T-cell (primary cell): ENCODE measurements around the gene CDK17. TPM values are rescaled to one million over a fixed set of nuclear protein-coding genes. Genes with fewer than 3 reads are reported as not detected.
"Not testable (repeated sequence)": the region's sequence is repeated elsewhere in the genome, so short reads cannot be mapped to it uniquely, and the experiment has no call there.

ENCODE experiments used
- ATAC-seq, 4 experiments: fragments of 200-7000 bp in 3 of 4; fragments of 150-1000 bp in 1 of 4; cut with Tn5 transposase; replicated peaks in 1 of 4; 1 replicate in 3 of 4; 2 replicates in 1 of 4; pipeline ENCODE4 v1.10.0; 2021; ENCODE audit warnings: moderate library complexity in 3 of 4, mild to moderate bottlenecking in 2 of 4, moderate number of reproducible peaks in 1 of 4
- CTCF ChIA-PET, 2 donors: fragments of 300-600 bp; sonication (Branson Sonifier 250); formaldehyde crosslinking; loops; one replicate each; lab custom pipeline; 2022; ENCODE audit warnings: antibody characterized with exemption in 2 of 2; lab: Charles Lee
- POLR2A ChIA-PET, 2 donors: fragments of 300-600 bp; sonication (Branson Sonifier 250); formaldehyde crosslinking; loops; one replicate each; lab custom pipeline; 2022; ENCODE audit warnings: antibody characterized with exemption in 2 of 2; lab: Charles Lee
- DNase-seq, 35 experiments: peaks; one replicate each; pipeline versions ENCODE4 v3.0.0 to v3.0.0-alpha.2; 2013 to 2023
- H3K27ac ChIP-seq: one replicate; pipeline ENCODE4 v1.5.1; 2013; ENCODE audit warnings: low read length
- H3K27me3 ChIP-seq, 2 experiments: replicated peaks in 1 of 2; 1 replicate in 1 of 2; 2 replicates in 1 of 2; pipeline versions ENCODE4 v1.6.1 to v1.7.0; 2013; ENCODE audit warnings: low read length in 1 of 2, mixed read lengths in 1 of 2; ENCODE audit not compliant: control insufficient read depth in 2 of 2, insufficient read depth in 2 of 2; ENCODE audit errors: extremely low read depth in 1 of 2
- H3K36me3 ChIP-seq, 2 donors: 1 replicate in 1 of 2; 2 replicates in 1 of 2; pipeline versions ENCODE4 v1.6.1 to v1.7.0; 2013; ENCODE audit warnings: low read length in 1 of 2; ENCODE audit not compliant: control insufficient read depth in 2 of 2, insufficient read depth in 1 of 2; ENCODE audit errors: extremely low read depth in 1 of 2
- H3K4me1 ChIP-seq, 2 experiments: 1 replicate in 1 of 2; 2 replicates in 1 of 2; pipeline versions ENCODE4 v1.6.1 to v1.7.0; 2013; ENCODE audit warnings: low read length in 2 of 2, mixed read lengths in 1 of 2; ENCODE audit not compliant: insufficient read depth in 2 of 2, control insufficient read depth in 1 of 2; ENCODE audit errors: extremely low read depth in 1 of 2
- H3K4me3 ChIP-seq, 2 donors: 1 replicate in 1 of 2; 2 replicates in 1 of 2; pipeline versions ENCODE4 v1.5.1 to v1.7.0; 2013; ENCODE audit warnings: mild to moderate bottlenecking in 2 of 2, low read length in 1 of 2, moderate library complexity in 1 of 2; ENCODE audit not compliant: control insufficient read depth in 1 of 2; ENCODE audit errors: extremely low read depth in 1 of 2
- H3K9me3 ChIP-seq: 2 replicates; pipeline ENCODE4 v1.7.0; 2013
- H3K27ac Mint-ChIP-seq, 2 donors: one replicate each; pipeline ENCODE4 v1.8.0; 2020 to 2021; ENCODE audit warnings: mild to moderate bottlenecking in 2 of 2, mixed read lengths in 2 of 2
- H3K27me3 Mint-ChIP-seq, 2 donors: one replicate each; pipeline ENCODE4 v1.8.0; 2021 to 2022; ENCODE audit warnings: mixed read lengths in 2 of 2
- H3K36me3 Mint-ChIP-seq: one replicate; pipeline ENCODE4 v1.8.0; 2021; ENCODE audit warnings: mixed read lengths
- H3K4me1 Mint-ChIP-seq, 3 donors: one replicate each; pipeline ENCODE4 v1.8.0; 2020 to 2022; ENCODE audit warnings: mixed read lengths in 3 of 3, mild to moderate bottlenecking in 1 of 3
- H3K4me3 Mint-ChIP-seq, 3 donors: one replicate each; pipeline ENCODE4 v1.8.0; 2020 to 2022; ENCODE audit warnings: mild to moderate bottlenecking in 3 of 3, mixed read lengths in 3 of 3, moderate library complexity in 3 of 3
- H3K9me3 Mint-ChIP-seq, 3 donors: one replicate each; pipeline ENCODE4 v1.8.0; 2020 to 2022; ENCODE audit warnings: mixed read lengths in 3 of 3
- WGBS: methylation state at CpG from one replicate; pipeline ENCODE4 v1.1.5; 2013; ENCODE audit warnings: missing lambda C conversion rate; ENCODE audit not compliant: insufficient coverage; 5-methylcytosine and 5-hydroxymethylcytosine counted together
- total RNA-seq, 35 experiments: library from RNA in 6 of 35; stranded (reverse) in 6 of 35; fragments of 120-200 nt in 1 of 35; gene quantifications; one replicate each; pipeline versions ENCODE4 v1.2.1 to v1.2.4 and lab custom pipeline; 2013 to 2026

The CDK17 gene
- total RNA-seq, 5 donors from 2014 or later (not counting 1 experiment from before 2014, with no cell fraction given), result 56.4 to 114 (median 72.2) TPM

DNA sequence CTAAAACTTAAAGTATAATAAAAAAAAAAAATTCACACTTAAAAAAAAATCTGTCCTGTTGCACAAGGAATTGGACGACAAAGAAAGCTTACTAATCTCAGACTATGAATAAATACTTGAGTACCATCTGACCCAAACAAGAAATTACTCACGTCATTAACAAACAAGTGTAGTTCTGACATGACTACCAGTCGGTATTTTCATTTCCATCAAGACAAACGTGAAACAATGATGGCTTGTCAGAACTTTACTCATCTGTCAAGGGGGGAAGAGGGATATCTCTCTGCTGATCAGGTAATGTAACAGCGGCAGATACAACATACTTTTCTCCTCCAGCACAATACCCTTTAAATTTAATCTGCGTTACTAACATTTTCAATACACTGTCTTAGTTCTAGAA lies 78.3 kb downstream of the CDK17 start:
- no peak for ATAC-seq
- ChIA-PET CTCF (interaction anchor here (0.6 to 1.0 kb wide), 5 partner anchors 16 to 269 kb away, joined by 3 to 4 read pairs (median 3); no protein-coding TSS in a partner anchor), POLR2A (interaction anchor here (1.0 to 1.3 kb wide), 3 partner anchors 14 to 16 kb away, joined by 4 read pairs; no protein-coding TSS in a partner anchor)
- Histone ChIP-seq H3K27me3 (no peaks in the 10 kb centered on the region), H3K4me3 (no peak overlapping the region), H3K27ac (no peak overlapping the region), H3K4me1 (peaks cover 4 to 9% of the 10 kb centered on the region in 2 experiments), H3K9me3 (no peaks in the 10 kb centered on the region), H3K36me3 (peaks cover 3 to 15% of the 10 kb centered on the region in 2 donors)
- Mint-ChIP-seq H3K4me3 (no peak overlapping the region), H3K27me3 (no peaks in the 10 kb centered on the region), H3K36me3 (peaks cover 40% of the 10 kb centered on the region), H3K27ac (no peak overlapping the region), H3K4me1 (peaks cover 21 to 34% (median 27%) of the 10 kb centered on the region in 3 donors), H3K9me3 (peaks cover 0 to 20% (median 11%) of the 10 kb centered on the region in 3 donors)
- DNase-seq, result no peak
- no CpG with 5 or more reads among the region's 6 CpGs for WGBS

DNA sequence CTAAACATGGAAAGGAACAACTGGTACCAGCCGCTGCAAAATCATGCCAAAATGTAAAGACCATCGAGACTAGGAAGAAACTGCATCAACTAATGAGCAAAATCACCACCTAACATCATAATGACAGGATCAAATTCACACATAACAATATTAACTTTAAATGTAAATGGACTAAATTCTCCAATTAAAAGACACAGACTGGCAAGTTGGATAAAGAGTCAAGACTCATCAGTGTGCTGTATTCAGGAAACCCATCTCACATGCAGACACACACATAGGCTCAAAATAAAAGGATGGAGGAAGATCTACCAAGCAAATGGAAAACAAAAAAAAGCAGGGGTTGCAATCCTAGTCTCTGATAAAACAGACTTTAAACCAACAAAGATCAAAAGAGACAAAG lies 82.4 kb downstream of the CDK17 start:
- H3K27me3 Mint-ChIP-seq, DNase-seq, H3K27ac Mint-ChIP-seq, ATAC-seq, H3K4me3 ChIP-seq, H3K36me3 ChIP-seq, H3K9me3 Mint-ChIP-seq, H3K27me3 ChIP-seq, POLR2A ChIA-PET, H3K27ac ChIP-seq, H3K9me3 ChIP-seq, CTCF ChIA-PET: not testable (repeated sequence)
- WGBS, result no CpG with 5 or more reads among the region's 2 CpGs
- peaks cover 16% of the 10 kb centered on the region for H3K36me3 Mint-ChIP-seq
- H3K4me1 ChIP-seq, result peaks cover 4 to 13% of the 10 kb centered on the region in 2 experiments
- peak overlapping the region in 1 of 3 donors; percentile 25 for H3K4me3 Mint-ChIP-seq
- H3K4me1 Mint-ChIP-seq, result peaks cover 11 to 28% (median 22%) of the 10 kb centered on the region in 3 donors

DNA sequence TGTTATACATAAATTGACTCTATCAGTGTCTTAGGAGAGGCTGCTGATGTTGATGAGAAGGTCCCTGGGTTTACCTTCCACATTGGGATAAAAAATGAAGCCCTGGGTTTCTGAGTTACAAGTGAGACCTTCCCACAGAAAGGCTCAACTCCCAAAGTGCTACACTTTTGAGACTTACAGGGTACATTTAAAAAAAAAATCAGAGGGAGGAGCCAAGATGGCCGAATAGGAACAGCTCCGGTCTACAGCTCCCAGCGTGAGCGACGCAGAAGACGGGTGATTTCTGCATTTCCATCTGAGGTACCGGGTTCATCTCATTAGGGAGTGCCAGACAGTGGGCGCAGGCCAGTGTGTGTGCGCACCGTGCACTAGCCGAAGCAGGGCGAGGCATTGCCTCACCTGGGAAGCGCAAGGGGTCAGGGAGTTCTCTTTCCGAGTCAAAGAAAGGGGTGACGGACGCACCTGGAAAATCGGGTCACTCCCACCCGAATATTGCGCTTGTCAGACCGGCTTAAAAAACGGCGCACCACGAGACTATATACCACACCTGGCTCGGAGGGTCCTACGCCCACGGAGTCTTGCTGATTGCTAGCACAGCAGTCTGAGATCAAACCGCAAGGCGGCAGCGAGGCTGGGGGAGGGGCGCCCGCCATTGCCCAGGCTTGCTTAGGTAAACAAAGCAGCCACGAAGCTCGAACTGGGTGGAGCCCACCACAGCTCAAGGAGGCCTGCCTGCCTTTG lies 84.3 kb downstream of the CDK17 start:
- peak overlapping the region; percentile 71 for H3K27ac ChIP-seq
- peaks cover 11 to 24% (median 23%) of the 10 kb centered on the region in 3 donors for H3K4me1 Mint-ChIP-seq
- peak; percentile 23 to 77 (median 50) for ATAC-seq
- H3K4me3 Mint-ChIP-seq, result peak overlapping the region; percentile 85 to 91 (median 90)
- peak overlapping the region in 1 of 2 donors; percentile 42 for H3K4me3 ChIP-seq
- H3K27me3 Mint-ChIP-seq, H3K9me3 ChIP-seq, H3K36me3 ChIP-seq, H3K36me3 Mint-ChIP-seq, H3K27me3 ChIP-seq, POLR2A ChIA-PET, H3K9me3 Mint-ChIP-seq: not testable (repeated sequence)
- CTCF ChIA-PET, result interaction anchor here (1.2 to 1.5 kb wide), 4 partner anchors 17 to 84 kb away, joined by 3 to 4 read pairs (median 4); partner anchors contain the start of gene CDK17 (in 1 of the 2)
- WGBS, result no CpG with 5 or more reads among the region's 33 CpGs
- peak overlapping the region; percentile 93 to 96 for H3K27ac Mint-ChIP-seq
- DNase-seq, result peak in 32 of 35 experiments; percentile 2 to 72 (median 18)
- H3K4me1 ChIP-seq, result peaks cover 4 to 13% of the 10 kb centered on the region in 2 experiments

DNA sequence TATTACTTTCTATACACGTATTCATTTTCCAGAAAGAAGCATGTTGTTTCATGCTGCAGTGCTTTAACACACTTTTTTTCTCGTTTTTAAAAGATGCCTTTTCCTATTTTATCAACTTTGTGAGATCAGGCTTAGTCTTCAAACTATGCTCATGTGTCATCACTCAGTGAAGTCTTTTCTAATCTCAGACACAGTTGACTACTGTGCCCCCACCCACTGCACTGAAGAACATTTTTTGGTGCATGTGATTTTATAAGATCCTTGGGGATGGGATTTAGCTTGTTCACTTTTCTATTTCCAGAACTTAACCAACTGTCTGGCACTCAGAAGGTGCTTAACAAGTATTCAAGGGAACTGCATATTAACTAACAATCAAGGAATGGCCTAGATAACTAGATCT lies 85.5 kb downstream of the CDK17 start:
- no peak for ATAC-seq
- H3K4me3 ChIP-seq, result no peak overlapping the region
- Mint-ChIP-seq H3K4me1 (peaks cover 11 to 24% (median 23%) of the 10 kb centered on the region in 3 donors), H3K27me3 (no peaks in the 10 kb centered on the region), H3K9me3 (no peaks in the 10 kb centered on the region), H3K27ac (peak overlapping the region; percentile 56 to 84), H3K4me3 (peak overlapping the region in 2 of 3 donors; percentile 18 to 45), H3K36me3 (peaks cover 11% of the 10 kb centered on the region)
- peaks cover 0 to 8% of the 10 kb centered on the region in 2 donors for H3K36me3 ChIP-seq
- no peak for DNase-seq
- WGBS, result 58% methylated on average over 2 of the region's 2 CpGs
- H3K4me1 ChIP-seq, result peaks cover 4 to 13% of the 10 kb centered on the region in 2 experiments
- CTCF ChIA-PET, result interaction anchor here (0.6 to 1.5 kb wide), 5 partner anchors 18 to 202 kb away, joined by 3 to 5 read pairs (median 3); partner anchors contain the start of gene CDK17 (in 1 of the 2)
- H3K27me3 ChIP-seq, result no peaks in the 10 kb centered on the region
- no peaks in the 10 kb centered on the region for H3K9me3 ChIP-seq
- POLR2A ChIA-PET, result interaction anchor here in 1 of 2 donors (0.6 to 1.7 kb wide), 2 partner anchors 63 to 84 kb away, joined by 3 to 8 read pairs; no protein-coding TSS in a partner anchor
- H3K27ac ChIP-seq, result no peak overlapping the region

DNA sequence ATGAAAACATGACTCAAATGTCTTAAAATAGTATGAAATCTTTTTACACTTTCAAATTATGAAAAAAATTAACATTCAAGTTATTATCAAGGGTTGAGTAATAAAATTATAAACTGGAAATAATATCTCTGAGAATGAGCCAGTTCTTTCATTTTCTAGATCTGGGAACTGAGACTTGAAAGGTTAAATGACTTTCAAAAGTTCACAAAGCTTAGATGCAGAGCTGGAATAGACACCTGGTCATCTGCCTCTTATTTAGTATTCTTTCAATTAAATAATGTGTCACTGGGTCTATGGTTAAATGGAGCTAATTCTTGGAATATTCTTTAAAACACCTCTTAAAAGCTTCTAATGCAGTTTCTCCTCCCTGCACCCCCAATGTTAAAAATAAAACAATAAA lies 86.6 kb downstream of the CDK17 start:
- Histone ChIP-seq H3K4me1 (peaks cover 4 to 13% of the 10 kb centered on the region in 2 experiments), H3K27ac (no peak overlapping the region), H3K9me3 (no peaks in the 10 kb centered on the region), H3K36me3 (peaks cover 0 to 8% of the 10 kb centered on the region in 2 donors), H3K4me3 (no peak overlapping the region), H3K27me3 (no peaks in the 10 kb centered on the region)
- DNase-seq, result no peak
- H3K27me3 Mint-ChIP-seq, result no peaks in the 10 kb centered on the region
- ChIA-PET CTCF (interaction anchor here in 1 of 2 donors (0.7 to 1.5 kb wide), 3 partner anchors 77 to 87 kb away, joined by 3 to 5 read pairs (median 3); partner anchors contain the start of gene CDK17), POLR2A (interaction anchor here (0.5 to 1.7 kb wide), 4 partner anchors 49 to 134 kb away, joined by 4 to 8 read pairs (median 6); partner anchors contain the start of gene CDK17 (in 1 of the 2))
- no peak for ATAC-seq
- no peaks in the 10 kb centered on the region for H3K9me3 Mint-ChIP-seq
- peak overlapping the region in 1 of 2 donors; percentile 16 for H3K27ac Mint-ChIP-seq
- H3K36me3 Mint-ChIP-seq, result peaks cover 18% of the 10 kb centered on the region
- H3K4me3 Mint-ChIP-seq, result no peak overlapping the region
- H3K4me1 Mint-ChIP-seq, result peaks cover 19 to 29% (median 29%) of the 10 kb centered on the region in 3 donors

DNA sequence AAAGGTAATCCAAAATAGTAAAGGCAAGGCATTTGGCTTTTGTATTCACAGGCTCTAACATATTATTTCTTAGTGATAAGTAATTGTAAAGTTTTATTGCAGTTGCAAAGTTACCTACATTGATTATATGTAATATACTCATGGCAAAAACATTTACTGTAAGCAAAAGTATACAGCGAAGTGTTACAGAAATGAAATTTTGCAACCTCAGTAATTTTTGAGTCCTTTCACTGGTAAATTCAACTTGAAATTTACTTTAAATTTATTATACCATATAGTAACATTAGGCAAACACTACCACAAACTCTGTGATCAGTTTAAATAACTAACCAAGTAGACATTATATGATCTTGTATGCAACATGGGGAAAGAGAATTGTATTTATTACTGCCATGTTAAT lies 89.0 kb downstream of the CDK17 start:
- WGBS, result no CpG with 5 or more reads among the region's 1 CpG
- ChIA-PET CTCF (interaction anchor here (0.6 to 1.7 kb wide), 5 partner anchors 12 to 96 kb away, joined by 3 to 12 read pairs (median 4); no protein-coding TSS in a partner anchor), POLR2A (interaction anchor here (0.5 to 1.1 kb wide), 5 partner anchors 12 to 87 kb away, joined by 3 to 4 read pairs (median 3); no protein-coding TSS in a partner anchor)
- Mint-ChIP-seq H3K4me1 (peaks cover 19 to 40% (median 34%) of the 10 kb centered on the region in 3 donors), H3K4me3 (no peak overlapping the region), H3K27me3 (no peaks in the 10 kb centered on the region), H3K27ac (no peak overlapping the region), H3K36me3 (peaks cover 15% of the 10 kb centered on the region), H3K9me3 (no peaks in the 10 kb centered on the region)
- Histone ChIP-seq H3K4me1 (peaks cover 4 to 13% of the 10 kb centered on the region in 2 experiments), H3K27me3 (no peaks in the 10 kb centered on the region), H3K27ac (no peak overlapping the region), H3K9me3 (no peaks in the 10 kb centered on the region), H3K36me3 (peaks cover 0 to 10% of the 10 kb centered on the region in 2 donors), H3K4me3 (no peak overlapping the region)
- ATAC-seq (no peak), DNase-seq (no peak)
